HCT116 (cell line): ENCODE results near the gene CD83. TPM values are rescaled to one million over a fixed set of nuclear protein-coding genes. Genes with fewer than 3 reads are reported as not detected.

Experiments used
- ATAC-seq: fragments of 200-7000 bp; cut with Tn5 transposase; 2 replicates; pipeline ENCODE4 v1.9.1; 2020; ENCODE audit warnings: mild to moderate bottlenecking, moderate library complexity
- BruUV-seq: library from RNA; stranded (reverse); fragments of 400-500 nt; replicated peaks from 2 replicates; lab custom pipeline; 2021; lab: Mats Ljungman, UMichigan
- CTCF ChIA-PET: fragments of 300-600 bp; sonication (Branson Sonifier 250); formaldehyde crosslinking; loops from one replicate; lab custom pipeline; 2021; ENCODE audit warnings: antibody characterized with exemption; lab: Charles Lee
- POLR2A ChIA-PET: fragments of 300-600, 350-600 bp; sonication (Branson Sonifier 250); formaldehyde crosslinking; loops from one replicate; lab custom pipeline; 2021; ENCODE audit warnings: antibody characterized with exemption; lab: Charles Lee
- RAD21 ChIA-PET, 2 experiments: fragments of 300-600 bp; sonication (Branson Sonifier 250); formaldehyde crosslinking; loops; one replicate each; lab custom pipeline; 2023; ENCODE audit warnings: low total read pairs in 2 of 2; ENCODE audit not compliant: uncharacterized antibody in 2 of 2, unreplicated experiment in 2 of 2, low non-redundant PET in 1 of 2; lab: Charles Lee
- DNase-seq: peaks from one replicate; pipeline ENCODE4 v3.0.0-alpha.2; 2010; ENCODE audit warnings: low read depth, low spot score
- H2AFZ ChIP-seq: fragments of 200-600 bp; shearing (Covaris generic), sonication (generic); 2 replicates; pipeline ENCODE4 v1.6.1; 2017; ENCODE audit warnings: low read depth, mixed run types, mixed read lengths, antibody characterized with exemption, low read length; ENCODE audit not compliant: poor library complexity, severe bottlenecking
- H3K27ac ChIP-seq: 2 replicates; pipeline ENCODE4 v1.5.1; 2012; ENCODE audit warnings: low read depth, low read length
- H3K27me3 ChIP-seq: fragments of 200-600 bp; sonication (generic); 2 replicates; pipeline ENCODE4 v1.6.1; 2016; ENCODE audit warnings: mixed run types, low read length, mixed read lengths; ENCODE audit not compliant: insufficient read depth
- H3K36me3 ChIP-seq, 2 experiments: fragments of 200-500 bp in 1 of 2; fragments of 200-600 bp in 1 of 2; sonication (Bioruptor generic) in 1 of 2; sonication (generic) in 1 of 2; 2 replicates each; pipeline versions ENCODE4 v1.5.1 to v1.6.1; 2014 to 2016; ENCODE audit warnings: low read length in 2 of 2, inconsistent platforms in 1 of 2, mixed read lengths in 1 of 2, mixed run types in 1 of 2; ENCODE audit not compliant: insufficient read depth in 2 of 2, control insufficient read depth in 1 of 2
- H3K4me1 ChIP-seq, 2 experiments: fragments of 200-600 bp in 1 of 2; sonication (generic) in 1 of 2; 2 replicates each; pipeline versions ENCODE4 v1.5.1 to v1.6.1; 2012 to 2017; ENCODE audit warnings: low read length in 2 of 2, inconsistent platforms in 1 of 2, mild to moderate bottlenecking in 1 of 2, mixed read lengths in 1 of 2, mixed run types in 1 of 2, moderate library complexity in 1 of 2; ENCODE audit not compliant: insufficient read depth in 2 of 2, control insufficient read depth in 1 of 2
- H3K4me2 ChIP-seq: fragments of 200-600 bp; sonication (generic); 2 replicates; pipeline ENCODE4 v1.6.1; 2017; ENCODE audit warnings: mixed run types, low read length, mixed read lengths
- H3K4me3 ChIP-seq, 2 experiments: fragments of 200-600 bp in 1 of 2; sonication (generic) in 1 of 2; replicated peaks in 1 of 2; 2 replicates each; pipeline ENCODE4 v1.5.1; 2011 to 2016; ENCODE audit warnings: low read length in 2 of 2, control low read depth in 1 of 2, low read depth in 1 of 2, mild to moderate bottlenecking in 1 of 2, mixed read lengths in 1 of 2, mixed run types in 1 of 2
- H3K79me2 ChIP-seq: fragments of 200-600 bp; sonication (generic); 2 replicates; pipeline ENCODE4 v1.6.1; 2017; ENCODE audit warnings: mild to moderate bottlenecking, mixed run types, low read length, moderate library complexity, mixed read lengths; ENCODE audit not compliant: insufficient read depth
- H3K9ac ChIP-seq: fragments of 200-600 bp; sonication (generic); 2 replicates; pipeline ENCODE4 v1.6.1; 2016; ENCODE audit warnings: low read length, mixed read lengths
- H3K9me2 ChIP-seq: fragments of 200-600 bp; sonication (generic), shearing (Covaris generic); 2 replicates; pipeline ENCODE4 v1.6.1; 2017; ENCODE audit warnings: mixed run types, mild to moderate bottlenecking, moderate library complexity; ENCODE audit not compliant: insufficient read depth
- H3K9me3 ChIP-seq, 2 experiments: fragments of 200-500 bp in 1 of 2; fragments of 200-600 bp in 1 of 2; sonication (Bioruptor generic) in 1 of 2; sonication (generic) in 1 of 2; 2 replicates each; pipeline ENCODE4 v1.6.1; 2014 to 2017; ENCODE audit warnings: low read length in 2 of 2, mixed read lengths in 2 of 2, inconsistent platforms in 1 of 2, low read depth in 1 of 2, mild to moderate bottlenecking in 1 of 2, mixed run types in 1 of 2, moderate library complexity in 1 of 2; ENCODE audit not compliant: control insufficient read depth in 1 of 2, insufficient read depth in 1 of 2
- H4K20me1 ChIP-seq: fragments of 200-600 bp; sonication (generic), shearing (Covaris generic); 2 replicates; pipeline ENCODE4 v1.6.1; 2017; ENCODE audit warnings: mixed run types, mild to moderate bottlenecking, moderate library complexity; ENCODE audit not compliant: insufficient read depth
- ATF3 ChIP-seq: IDR thresholded peaks from 2 replicates; pipeline ENCODE4 v1.6.1; 2012
- CEBPB ChIP-seq: IDR thresholded peaks from 2 replicates; pipeline ENCODE4 v1.6.1; 2012; ENCODE audit warnings: low read depth
- CTCF ChIP-seq, 3 experiments: fragments of 200-600 bp in 1 of 3; sonication (generic) in 1 of 3; IDR thresholded peaks in 2 of 3; conservative IDR thresholded peaks in 1 of 3; 2 replicates each; pipeline ENCODE4 v1.5.1; 2012 to 2017; ENCODE audit warnings: low read depth in 2 of 3, low read length in 2 of 3, antibody characterized with exemption in 1 of 3, borderline replicate concordance in 1 of 3, control low read depth in 1 of 3, mild to moderate bottlenecking in 1 of 3, mixed read lengths in 1 of 3, mixed run types in 1 of 3, moderate library complexity in 1 of 3; ENCODE audit not compliant: insufficient read depth in 1 of 3
- EGR1 ChIP-seq: IDR thresholded peaks from 2 replicates; pipeline ENCODE4 v1.6.1; 2012; ENCODE audit warnings: low read depth
- EZH2 ChIP-seq: fragments of 200-600 bp; sonication (generic); IDR thresholded peaks from 2 replicates; pipeline ENCODE4 v1.6.1; 2017; ENCODE audit warnings: antibody characterized with exemption, mixed run types
- POLR2AphosphoS5 ChIP-seq: IDR thresholded peaks from 2 replicates; pipeline ENCODE4 v1.6.1; 2011; ENCODE audit warnings: mild to moderate bottlenecking, low read depth, low read length, moderate library complexity
- REST ChIP-seq: IDR thresholded peaks from 2 replicates; pipeline ENCODE4 v1.6.1; 2012; ENCODE audit warnings: low read depth
- SIN3A ChIP-seq: IDR thresholded peaks from 2 replicates; pipeline ENCODE4 v1.6.1; 2012; ENCODE audit warnings: low read depth
- SP1 ChIP-seq: IDR thresholded peaks from 2 replicates; pipeline ENCODE4 v1.6.1; 2012; ENCODE audit warnings: low read depth
- TCF7L2 ChIP-seq: IDR thresholded peaks from 2 replicates; pipeline ENCODE4 v1.7.0; 2011; ENCODE audit warnings: borderline replicate concordance, inconsistent platforms; ENCODE audit not compliant: insufficient read depth, insufficient read length; ENCODE audit errors: extremely low read depth
- YY1 ChIP-seq: IDR thresholded peaks from 2 replicates; pipeline ENCODE4 v1.6.1; 2011; ENCODE audit warnings: low read length, low read depth, moderate library complexity, mild to moderate bottlenecking; ENCODE audit not compliant: insufficient replicate concordance; ENCODE audit errors: extremely low read depth
- ZFX ChIP-seq: fragments of 450-650 bp; IDR thresholded peaks from 2 replicates; pipeline ENCODE4 v1.6.1; 2017
- ZNF274 ChIP-seq: fragments of 200-500 bp; sonication (Bioruptor generic); IDR thresholded peaks from 2 replicates; pipeline ENCODE4 v1.6.1; 2014; ENCODE audit warnings: mild to moderate bottlenecking, low read depth, low read length, inconsistent platforms
- intact Hi-C: fragments of 100-400 bp; cut with micrococcal nuclease; formaldehyde crosslinking; loops from 2 replicates; pipeline ENCODE4 v1.10.0; 2022
- total RNA-seq: library from RNA; stranded (reverse); gene quantifications from one replicate; pipeline ENCODE4 v1.2.1, GENCODE V29; 2021; ENCODE audit not compliant: unreplicated experiment

The CD83 gene
- total RNA-seq, 1 experiment from 2014 or later = 6.0 TPM

- ATAC-seq (no peak), DNase-seq (no peak)
- Histone ChIP-seq H3K4me3 (no peak overlapping the region), H3K36me3 (no peaks in the 10 kb centered on the region), H3K4me1 (no peaks in the 10 kb centered on the region), H3K9me3 (peaks cover 0 to 8% of the 10 kb centered on the region in 2 experiments; a peak in 2 of 4 replicates), H4K20me1 (no peaks in the 10 kb centered on the region), H3K9me2 (no peaks in the 10 kb centered on the region), H3K79me2 (no peaks in the 10 kb centered on the region), H3K9ac (no peak overlapping the region), H2AFZ (no peak overlapping the region), H3K4me2 (no peak overlapping the region), H3K27me3 (no peaks in the 10 kb centered on the region), H3K27ac (no peak overlapping the region)
- POLR2A ChIA-PET = no interaction called here
- CTCF ChIA-PET = no interaction called here
- BruUV-seq = no TSS peak
- intact Hi-C loops = no loop called here
- no peak for TF ChIP-seq TCF7L2
- RAD21 ChIA-PET = no interaction called here
These were observed 7.4 kb upstream of the CD83 start for GRCh38 chr6:14110001-14110818.

GRCh38 chr6:14113976-14114375 is 3.6 kb upstream of the CD83 start:
- no peaks in the 10 kb centered on the region for H3K36me3 ChIP-seq
- no peaks in the 10 kb centered on the region for H3K9me3 ChIP-seq
- H3K4me1 ChIP-seq = peaks cover 5 to 19% of the 10 kb centered on the region in 2 experiments; a peak in 3 of 4 replicates
- POLR2A ChIA-PET = no interaction called here
- H3K4me2 ChIP-seq = no peak overlapping the region
- H3K4me3 ChIP-seq = no peak overlapping the region
- H3K27ac ChIP-seq = no peak overlapping the region
- H3K79me2 ChIP-seq = no peaks in the 10 kb centered on the region
- intact Hi-C loops = no loop called here
- DNase-seq (no peak), ATAC-seq (no peak)
- H4K20me1 ChIP-seq = no peaks in the 10 kb centered on the region
- H3K9ac ChIP-seq = no peak overlapping the region
- no TSS peak for BruUV-seq
- H2AFZ ChIP-seq = no peak overlapping the region
- H3K27me3 ChIP-seq = no peaks in the 10 kb centered on the region
- H3K9me2 ChIP-seq = no peaks in the 10 kb centered on the region
- CTCF ChIA-PET = no interaction called here
- RAD21 ChIA-PET = no interaction called here
- TF ChIP-seq CTCF (IDR thresholded peaks at IDR 0.05 in 2 of 3, conservative IDR thresholded peaks at IDR 0.05 in 1 of 3; ENCODE audit: borderline replicate concordance in 1 of 3, insufficient read depth in 1 of 3, low read depth in 2 of 3, low read length in 2 of 3) (no peak), EZH2 (no peak), ZFX (no peak), CEBPB (no peak), ZNF274 (no peak), SP1 (no peak), POLR2AphosphoS5 (no peak), ATF3 (no peak), EGR1 (no peak), YY1 (no peak), SIN3A (no peak), TCF7L2 (no peak), REST (no peak)
